GM18951 (cell line): ENCODE data around the gene COG7.
"Not testable (repeated sequence)": the region's sequence is repeated elsewhere in the genome, so short reads cannot be mapped to it uniquely, and the experiment has no call there.

Experiments used
- POLR2A ChIP-seq: IDR thresholded peaks from 4 replicates; pipeline ENCODE4 v1.6.1; 2011; ENCODE audit warnings: mild to moderate bottlenecking; ENCODE audit not compliant: insufficient read length, insufficient read depth; ENCODE audit errors: extremely low read depth
- in situ Hi-C: fragments of 300-500 bp; cut with MboI; formaldehyde crosslinking; loops from one replicate; pipeline ENCODE4 v1.12.0; 2022; ENCODE audit warnings: low sequenced_read_pairs, mixed read lengths, inconsistent platforms; ENCODE audit not compliant: unreplicated experiment

COG7 gene

DNA sequence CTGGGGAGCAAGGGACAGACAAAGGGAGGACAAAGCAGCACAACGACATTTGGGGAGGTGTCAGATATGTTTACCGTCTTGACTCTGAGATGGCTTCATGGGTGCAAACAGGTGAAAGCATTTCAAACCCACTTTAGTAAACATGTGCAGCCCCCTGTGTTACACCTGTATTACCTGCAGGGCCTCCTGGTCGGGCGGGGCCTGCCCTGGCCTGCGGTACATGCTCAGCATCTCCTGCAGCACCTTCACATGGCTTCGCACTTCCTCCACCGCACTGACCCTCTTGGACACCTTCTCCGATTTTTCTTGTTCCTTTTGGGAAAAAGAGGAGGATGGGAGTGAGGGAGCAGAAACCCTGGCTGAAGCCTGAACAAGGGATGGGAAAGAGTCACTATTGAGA, 32.9 kb upstream of the COG7 start:
- no peak for TF ChIP-seq POLR2A
- in situ Hi-C loops, result no loop called here

DNA sequence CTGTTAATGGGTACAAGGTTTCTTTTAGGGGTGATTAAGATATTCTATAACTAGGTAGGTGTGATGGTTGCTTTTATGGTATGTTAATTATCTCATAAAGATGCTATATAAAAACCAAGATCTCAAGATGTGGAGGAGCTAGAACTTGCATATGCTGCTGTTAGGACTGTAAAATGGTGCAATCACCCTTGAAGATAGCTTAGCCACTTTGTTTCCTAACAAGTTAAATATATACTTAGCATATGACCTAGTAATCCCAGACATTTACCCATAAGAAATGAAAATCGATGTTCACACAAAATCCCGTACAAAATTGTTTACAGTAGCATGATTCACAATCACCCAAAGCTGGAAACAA, 32.2 kb upstream of the COG7 start:
- in situ Hi-C loops, result no loop called here
- TF ChIP-seq POLR2A, result no peak

DNA sequence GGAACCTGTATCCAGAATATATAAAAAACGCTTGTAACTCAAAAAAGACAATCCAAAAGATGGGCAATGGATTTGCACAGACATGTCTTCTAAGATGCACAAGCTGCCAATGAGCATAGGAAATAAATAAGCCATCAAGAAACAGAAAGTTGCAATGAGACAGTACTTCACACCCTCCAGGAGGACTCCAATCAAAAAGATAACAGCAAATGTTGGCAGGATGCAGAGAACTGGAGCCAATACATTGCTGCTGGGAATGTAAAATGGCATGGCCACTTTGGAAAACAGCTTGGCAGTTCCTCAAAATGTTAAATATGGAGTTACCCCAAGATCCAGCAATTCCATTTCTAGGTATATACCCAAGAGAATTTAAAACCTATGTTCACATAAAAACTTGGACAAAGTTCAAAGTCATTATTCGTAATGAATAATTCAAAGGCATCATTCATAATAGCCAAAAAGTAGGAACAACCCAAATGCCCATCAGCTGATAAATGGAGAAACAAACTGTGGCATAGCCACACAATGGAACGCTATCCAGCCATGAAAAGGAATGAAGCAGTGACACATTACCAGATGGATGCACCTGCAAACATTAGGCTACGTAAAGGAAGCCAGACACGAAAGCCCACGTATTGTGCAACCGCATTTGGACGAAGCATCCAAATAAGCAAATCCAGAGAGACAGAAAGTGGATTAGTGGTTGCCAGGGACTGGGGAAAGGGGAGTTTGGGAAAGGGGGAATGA, 31.7 kb upstream of the COG7 start:
- in situ Hi-C loops, result no loop called here

DNA sequence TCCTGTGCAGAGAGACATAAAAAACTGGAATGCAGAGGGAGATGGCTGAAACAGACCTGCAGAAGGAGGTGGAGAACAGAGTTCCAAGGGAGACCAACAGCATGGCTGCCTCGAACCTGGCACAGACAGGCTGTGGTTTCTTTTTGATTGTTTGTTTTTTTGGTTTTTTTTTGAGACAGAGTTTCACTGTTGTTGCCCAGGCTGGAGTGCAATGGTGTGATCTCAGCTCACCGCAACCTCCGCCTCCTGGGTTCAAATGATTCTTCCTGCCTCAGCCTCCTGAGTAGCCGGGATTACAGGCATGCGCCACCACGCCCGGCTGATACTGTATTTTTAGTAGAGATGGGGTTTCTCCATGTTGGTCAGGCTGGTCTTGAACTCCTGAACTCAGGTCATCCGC, 30.5 kb upstream of the COG7 start:
- in situ Hi-C loops, result not testable (repeated sequence)

More for the DNA sequence above, 31.7 kb upstream of the COG7 start:
- no peak for TF ChIP-seq POLR2A

DNA sequence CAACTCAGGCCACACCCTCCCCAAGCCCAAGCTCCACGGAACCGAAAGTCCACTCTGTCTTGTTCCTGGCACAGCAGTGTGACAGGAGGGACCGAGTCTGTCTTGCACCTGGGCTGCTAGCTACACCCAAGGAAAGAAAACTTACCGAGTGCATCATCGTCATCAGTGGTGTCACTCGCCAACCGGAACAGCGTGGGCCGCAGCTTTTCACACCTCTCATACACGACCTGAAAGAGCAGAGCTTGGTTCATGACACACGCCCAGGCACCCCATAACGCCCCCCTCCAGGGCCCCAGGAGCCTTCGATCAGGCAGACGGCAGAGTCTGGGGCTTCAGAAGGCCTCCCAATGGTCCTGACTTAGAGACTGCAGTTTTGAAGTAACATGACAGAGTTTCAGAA, 29.8 kb upstream of the COG7 start:
- no peak for TF ChIP-seq POLR2A
- in situ Hi-C loops, result no loop called here

DNA sequence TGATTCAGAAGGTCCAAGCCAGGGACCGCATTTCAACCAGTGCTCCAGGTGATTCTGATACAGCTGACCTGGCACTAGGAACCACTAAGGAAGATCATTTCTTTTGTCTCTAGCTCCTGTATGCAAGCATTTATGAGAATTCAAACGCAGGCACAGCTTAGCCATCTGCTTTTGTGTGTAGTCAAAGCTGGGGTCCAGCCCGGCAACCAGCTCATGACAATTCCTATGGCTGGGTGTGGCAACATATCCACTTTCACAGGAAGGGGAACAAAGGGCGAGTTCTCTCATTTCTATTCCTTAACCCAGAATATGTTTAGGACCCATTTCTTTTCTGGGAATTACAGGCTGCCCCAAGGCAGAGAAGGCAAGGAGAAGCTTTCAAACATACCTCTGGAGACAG, 27.3 kb upstream of the COG7 start:
- TF ChIP-seq POLR2A, result no peak
- in situ Hi-C loops, result no loop called here

DNA sequence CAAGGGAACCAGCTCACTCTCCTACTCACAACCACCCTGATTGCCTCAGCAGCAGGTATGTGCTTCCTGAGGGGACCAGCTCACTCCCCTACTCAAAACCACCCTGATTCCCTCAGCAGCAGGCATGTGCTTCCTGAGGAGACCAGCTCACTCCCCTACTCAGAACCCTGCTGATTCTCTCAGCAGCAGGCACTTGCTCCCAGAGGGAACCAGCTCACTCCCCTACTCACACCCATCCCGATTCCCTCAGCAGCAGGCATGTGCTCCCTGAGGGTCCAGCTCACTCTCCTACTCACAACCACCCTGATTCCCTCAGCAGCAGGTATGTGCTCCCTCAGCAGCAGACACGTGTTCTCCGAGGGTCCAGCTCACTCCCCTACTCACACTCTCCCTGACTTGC, 26.1 kb upstream of the COG7 start:
- no peak for TF ChIP-seq POLR2A
- in situ Hi-C loops, result no loop called here

DNA sequence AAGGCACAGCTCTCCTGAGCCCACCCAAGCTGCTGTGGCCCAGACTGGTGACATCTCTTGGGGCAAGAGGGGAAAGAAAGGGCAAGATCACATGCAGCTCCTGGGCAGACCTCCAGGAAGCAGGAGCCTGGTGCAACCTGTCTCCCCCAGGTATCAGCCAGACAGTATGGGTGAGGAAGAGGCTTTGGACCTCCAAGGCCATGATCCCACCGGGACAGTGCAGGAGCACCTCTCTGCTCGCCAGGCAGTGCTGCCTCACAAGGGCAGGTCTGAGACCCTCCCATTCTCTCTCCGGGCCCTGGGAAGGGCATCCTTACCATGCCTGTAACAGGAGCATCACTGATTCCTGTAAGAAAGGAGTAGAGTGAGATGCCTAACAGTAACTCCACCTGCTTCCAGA, 25.6 kb upstream of the COG7 start:
- in situ Hi-C loops, result no loop called here
- no peak for TF ChIP-seq POLR2A

DNA sequence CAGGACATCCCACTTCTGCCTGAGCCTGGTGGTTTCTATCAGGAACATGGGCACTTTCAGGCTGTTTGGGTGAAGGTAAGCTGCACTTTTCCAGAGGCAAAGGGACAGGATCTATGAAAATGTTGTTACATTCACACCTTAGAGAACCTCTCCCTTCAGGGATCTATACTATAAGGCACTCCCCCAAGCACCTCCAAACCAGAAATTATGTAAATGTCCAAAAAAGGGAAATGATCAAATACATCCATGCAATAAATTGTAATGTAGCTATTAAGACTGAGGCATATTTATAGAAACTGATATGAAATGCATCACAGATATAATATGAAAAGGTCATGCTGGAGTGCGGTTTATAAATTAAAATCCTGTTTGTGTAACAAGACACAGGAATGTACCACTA, 23.3 kb upstream of the COG7 start:
- TF ChIP-seq POLR2A, result no peak
- in situ Hi-C loops, result no loop called here

DNA sequence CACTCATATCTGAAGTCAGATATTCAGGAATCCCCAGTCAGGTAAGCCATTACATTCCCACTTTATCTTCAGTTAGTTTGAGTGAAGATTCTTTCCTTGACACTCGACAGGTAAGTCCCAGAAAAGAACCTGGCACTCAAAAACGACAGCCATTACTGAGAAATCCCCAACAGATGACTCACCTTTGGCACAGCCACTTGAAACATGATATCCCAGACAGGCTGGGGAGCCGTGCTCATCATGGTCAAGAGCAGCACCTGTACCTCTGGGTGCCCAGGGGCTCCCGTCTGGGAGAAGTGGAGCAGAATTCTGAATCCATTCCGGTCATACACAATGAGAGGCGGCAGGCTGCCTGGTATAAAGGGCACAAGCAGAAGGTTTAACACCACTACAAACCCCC, 16.8 kb upstream of the COG7 start:
- in situ Hi-C loops, result no loop called here

DNA sequence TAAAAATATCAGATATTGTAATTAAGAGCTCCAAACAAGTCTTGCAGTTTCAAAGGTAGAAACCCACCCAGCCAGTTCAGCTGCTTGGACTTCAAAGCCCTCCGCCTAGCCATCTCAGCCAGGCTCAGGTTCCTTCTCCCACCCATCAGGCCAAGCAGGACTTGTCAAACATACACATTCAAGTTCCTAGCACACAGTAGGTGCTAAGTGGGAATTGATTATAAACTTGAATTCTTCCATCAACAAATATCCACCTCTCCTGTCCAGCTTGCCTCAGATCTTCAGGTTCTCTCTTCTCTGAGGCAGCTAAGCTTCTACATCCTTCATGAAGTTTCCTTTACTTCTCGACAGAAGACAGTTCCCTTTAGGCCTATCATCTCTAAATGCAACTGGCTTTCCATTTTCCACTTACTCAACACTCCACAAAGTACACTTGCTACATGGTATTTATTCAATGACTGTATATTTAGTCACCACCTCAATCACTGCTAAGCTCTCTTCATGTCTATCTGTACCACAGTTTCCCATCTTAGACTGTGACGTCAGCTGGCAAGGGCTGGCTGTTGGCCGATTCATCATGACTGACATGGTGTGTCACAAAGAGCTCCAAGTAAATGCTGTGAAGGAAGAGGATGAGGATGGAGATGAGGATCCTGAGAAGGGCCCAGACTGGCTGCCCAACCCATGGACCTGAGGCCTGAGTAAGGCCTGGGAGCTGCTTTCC, 13.3 kb upstream of the COG7 start:
- in situ Hi-C loops, result no loop called here
- TF ChIP-seq POLR2A, result no peak

More for the DNA sequence above, 16.8 kb upstream of the COG7 start:
- no peak for TF ChIP-seq POLR2A

DNA sequence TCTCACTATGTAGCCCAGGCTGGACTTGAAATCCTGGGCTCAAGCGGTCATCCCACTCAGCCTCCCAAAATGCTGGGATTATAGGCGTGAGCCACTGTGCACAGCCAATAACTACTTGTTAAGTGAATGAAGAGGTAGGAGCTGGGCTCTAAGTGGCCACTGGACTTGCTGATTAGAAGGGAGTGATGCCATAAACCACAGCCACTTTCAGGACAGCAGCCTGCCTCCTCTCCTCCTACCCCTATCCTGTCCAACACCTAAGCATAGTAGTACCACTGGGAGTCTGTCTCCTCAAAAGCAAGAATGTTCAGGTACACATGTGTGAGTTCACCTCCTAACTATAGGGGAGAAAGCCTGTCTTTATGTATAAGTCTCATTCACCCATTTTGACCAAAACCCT, 12.2 kb upstream of the COG7 start:
- in situ Hi-C loops, result no loop called here
- TF ChIP-seq POLR2A, result no peak

DNA sequence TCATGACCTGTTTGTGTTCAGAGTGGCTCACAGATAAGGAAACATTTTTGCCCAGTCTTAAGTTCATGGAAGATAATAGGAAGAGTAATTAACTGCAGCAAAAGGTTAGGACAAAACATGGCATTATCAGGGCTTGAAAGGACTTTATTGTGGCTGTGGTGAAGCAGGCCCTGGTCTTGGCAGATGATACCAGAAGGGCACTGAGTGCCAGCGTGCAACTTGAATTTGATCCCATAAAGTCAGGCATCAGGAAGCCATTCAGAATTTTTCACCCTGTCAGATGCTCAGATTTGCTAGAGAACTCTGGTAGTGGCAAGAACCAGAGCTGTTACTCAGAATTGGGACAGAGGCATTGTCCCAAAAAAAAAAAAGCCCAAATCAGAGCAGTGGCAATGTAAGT, 11.2 kb upstream of the COG7 start:
- in situ Hi-C loops, result no loop called here
- TF ChIP-seq POLR2A, result no peak

DNA sequence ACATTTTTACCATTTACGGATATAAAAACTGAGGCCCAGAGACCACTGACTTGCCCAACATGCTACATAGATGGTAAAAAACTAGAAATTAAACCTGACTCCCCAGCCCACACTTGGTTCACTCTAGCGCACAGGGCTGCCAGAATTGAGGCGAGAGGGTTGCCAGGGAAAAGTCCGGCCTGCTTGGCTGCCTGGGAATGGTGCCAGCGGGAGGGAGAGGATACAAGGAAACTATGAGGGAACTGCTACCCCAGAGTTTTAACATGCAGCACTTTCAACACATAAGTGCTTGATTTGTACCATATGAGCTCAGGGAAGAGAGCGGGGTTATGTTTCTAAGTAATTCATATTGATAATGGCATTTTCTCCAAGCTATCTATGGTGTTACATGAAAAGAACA, 10.0 kb upstream of the COG7 start:
- in situ Hi-C loops, result not testable (repeated sequence)
